Anterior cingulate cortex (tissue), 58 donors: Measurements from ENCODE around the gene MMP28.
"Not testable (repeated sequence)": the region's sequence is repeated elsewhere in the genome, so short reads cannot be mapped to it uniquely, and the experiment has no call there.

Experiments used
- DNase-seq, 58 donors: peaks; one replicate each; lab custom pipeline; 2025; lab: John Stamatoyannopoulos, UW

Gene MMP28

DNA sequence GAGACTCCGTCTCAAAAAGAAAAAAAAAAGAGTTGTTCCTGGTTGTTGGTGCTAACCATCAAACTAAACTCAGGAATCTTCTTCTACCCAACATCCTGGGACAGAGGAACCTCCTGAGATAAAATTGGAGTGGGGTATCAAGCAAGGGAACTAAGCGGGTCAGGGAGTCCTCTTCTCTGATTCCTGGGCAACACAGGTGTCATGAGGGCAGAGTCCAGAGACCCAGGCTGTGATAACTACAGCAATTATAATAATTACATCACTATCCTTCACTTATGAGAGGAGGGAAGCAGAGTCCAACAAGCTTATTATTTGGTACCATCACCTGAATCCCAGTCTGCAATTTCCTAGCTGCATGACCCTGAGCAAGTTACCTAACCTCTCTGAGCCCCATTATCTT, 26.6 kb downstream of the MMP28 start:
- no peak for DNase-seq

GRCh38 chr17:35766903-35767510, 28.4 kb downstream of the MMP28 start:
- DNase-seq, result peak in 2 of 58 donors; percentile 10 to 20

- no peak for DNase-seq
Measured at GRCh38 chr17:35766489-35766877, 29.0 kb downstream of the MMP28 start.

DNA sequence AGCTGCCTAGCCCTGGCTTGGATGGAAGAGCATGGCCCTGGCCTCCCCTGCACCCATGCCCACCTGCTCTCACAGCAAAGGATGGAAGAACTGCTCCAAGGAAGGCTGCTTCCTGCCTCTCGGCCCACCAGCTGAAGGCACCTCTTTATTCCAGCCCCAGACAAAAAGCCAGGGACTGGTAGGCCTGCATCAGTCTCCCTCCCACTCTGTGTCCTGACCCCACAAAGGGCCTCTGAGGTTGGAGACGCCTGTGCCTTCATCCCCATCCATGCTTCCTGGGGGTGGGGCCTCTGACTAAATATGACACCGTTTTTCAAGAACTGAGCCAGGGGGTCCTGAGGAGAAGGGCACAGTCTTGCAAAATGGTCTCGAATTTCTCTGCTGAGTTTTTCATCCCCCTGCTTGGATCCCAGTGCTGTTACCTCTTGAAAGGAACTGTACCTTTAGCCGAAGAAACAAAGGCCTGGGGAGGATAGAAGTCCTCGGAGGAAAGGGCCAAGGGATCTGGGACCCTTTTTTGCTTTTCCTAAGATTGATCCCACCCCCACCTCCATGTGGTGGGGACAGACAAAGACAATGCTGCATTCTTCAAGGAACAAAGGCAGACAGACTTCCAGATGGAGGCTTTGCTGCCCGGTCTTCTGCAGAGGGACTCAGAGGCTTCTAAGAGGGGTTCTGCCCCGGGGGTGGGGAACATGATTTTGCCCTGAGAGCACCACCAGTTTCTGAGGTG, 29.5 kb downstream of the MMP28 start:
- DNase-seq, result no peak

- peak in 2 of 58 donors; percentile 9 to 17 for DNase-seq
Measured at GRCh38 chr17:35765086-35765710, 30.2 kb downstream of the MMP28 start.

- DNase-seq, result peak in 57 of 58 donors; percentile 42 to 90 (median 72)
Measured at GRCh38 chr17:35764123-35764991, 31.1 kb downstream of the MMP28 start.

- no peak for DNase-seq
Measured at GRCh38 chr17:35763767-35764122, 31.7 kb downstream of the MMP28 start.

GRCh38 chr17:35761601-35762000, 33.8 kb downstream of the MMP28 start:
- DNase-seq, result no peak

- DNase-seq, result no peak
Measured at GRCh38 chr17:35760587-35760986, 34.9 kb downstream of the MMP28 start, which contains the start of gene C17orf50. Gene C17orf50 (plus strand): TSS chr17:35760887. CDS start chr17:35760942, 55 bp downstream.

GRCh38 chr17:35757243-35757642, 38.2 kb downstream of the MMP28 start:
- DNase-seq, result no peak

GRCh38 chr17:35752945-35753764, 42.3 kb downstream of the MMP28 start, which contains the start of gene GAS2L2:
Gene GAS2L2 (minus strand): TSS chr17:35753239. CDS start chr17:35752850, 389 bp downstream.
- DNase-seq, result peak in 5 of 58 donors; percentile 8 to 40 (median 13)

GRCh38 chr17:35752471-35752870, 43.0 kb downstream of the MMP28 start:
- DNase-seq, result no peak

GRCh38 chr17:35751541-35751940, 43.9 kb downstream of the MMP28 start:
- not testable (repeated sequence) for DNase-seq

DNA sequence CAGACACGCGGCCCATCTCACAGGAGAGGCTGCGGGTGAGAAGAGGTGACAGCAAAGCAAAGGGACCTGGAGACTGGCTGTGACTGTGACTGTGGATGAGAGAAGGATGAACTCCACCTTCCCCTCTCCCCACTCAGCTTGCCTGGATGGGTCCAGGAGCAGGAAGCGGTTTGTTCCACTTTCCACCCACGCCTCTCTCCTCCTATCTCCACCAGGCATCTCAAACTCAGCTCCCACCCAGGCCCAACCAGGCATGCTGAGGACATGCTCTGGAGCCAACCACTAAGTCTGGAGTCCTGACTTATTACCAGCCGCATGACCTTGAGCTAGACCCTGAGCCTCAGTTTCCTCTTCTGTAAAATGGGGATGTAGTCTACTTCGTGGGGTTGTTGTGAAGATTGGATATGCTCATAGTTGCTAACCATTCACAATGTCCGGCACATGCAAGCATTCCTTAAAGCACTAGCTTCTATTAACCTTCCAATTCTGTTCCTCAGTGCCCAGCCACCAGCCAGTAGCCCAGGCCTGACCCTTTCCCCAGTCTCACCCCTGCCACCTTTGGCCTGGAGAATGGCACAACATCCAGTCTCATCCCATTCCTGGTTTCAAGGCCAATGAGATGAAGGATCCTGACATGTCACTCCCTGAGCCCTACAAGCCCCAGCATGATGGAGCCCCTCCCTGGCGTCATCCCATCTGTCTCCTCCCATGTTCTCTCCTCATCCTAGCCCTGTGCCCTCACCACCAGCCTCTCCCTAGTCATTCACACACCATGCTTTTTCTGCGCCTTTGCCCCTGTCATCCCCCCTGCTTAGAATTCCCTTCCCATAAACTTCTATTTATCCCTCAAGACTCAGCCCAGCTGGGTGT, 44.7 kb downstream of the MMP28 start:
- no peak for DNase-seq

- DNase-seq, result no peak
Measured at GRCh38 chr17:35749560-35750412, 45.7 kb downstream of the MMP28 start.

GRCh38 chr17:35748979-35749378, 46.5 kb downstream of the MMP28 start:
- DNase-seq, result no peak

DNA sequence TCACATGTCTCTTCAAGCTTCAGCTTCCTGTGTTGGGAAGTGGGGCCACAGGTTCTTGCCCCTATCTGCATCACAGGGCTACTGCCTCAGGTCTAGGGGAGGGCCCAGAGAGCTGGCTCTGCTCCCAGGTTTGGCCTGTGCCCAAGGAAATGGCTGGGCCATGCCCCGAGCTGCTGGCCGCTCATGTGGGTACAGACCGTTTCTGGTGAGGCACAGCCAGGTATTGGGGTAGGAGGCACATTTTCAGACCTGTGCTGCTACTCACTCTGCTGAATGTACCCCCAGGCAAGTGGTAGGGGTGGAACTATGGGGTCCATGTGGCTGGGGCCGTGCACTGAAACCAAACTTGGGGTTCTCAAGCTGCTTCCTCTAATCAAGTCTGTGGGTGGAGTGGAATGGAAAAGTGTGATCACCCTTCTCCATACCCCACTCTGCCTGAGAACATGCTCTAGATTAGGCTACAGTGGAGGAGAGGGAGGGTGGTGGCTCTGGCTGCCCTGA, 47.0 kb downstream of the MMP28 start:
- DNase-seq, result no peak
